GM19193 (cell line): ENCODE results near the gene ABCG2.

Experiments
- POLR2A ChIP-seq: IDR thresholded peaks from 4 replicates; pipeline ENCODE4 v1.6.1; 2011; ENCODE audit not compliant: insufficient read depth, insufficient read length; ENCODE audit errors: extremely low read depth

The ABCG2 gene

GRCh38 chr4:88107406-88108107 is 50.9 kb downstream of the ABCG2 start:
- TF ChIP-seq POLR2A = no peak

DNA sequence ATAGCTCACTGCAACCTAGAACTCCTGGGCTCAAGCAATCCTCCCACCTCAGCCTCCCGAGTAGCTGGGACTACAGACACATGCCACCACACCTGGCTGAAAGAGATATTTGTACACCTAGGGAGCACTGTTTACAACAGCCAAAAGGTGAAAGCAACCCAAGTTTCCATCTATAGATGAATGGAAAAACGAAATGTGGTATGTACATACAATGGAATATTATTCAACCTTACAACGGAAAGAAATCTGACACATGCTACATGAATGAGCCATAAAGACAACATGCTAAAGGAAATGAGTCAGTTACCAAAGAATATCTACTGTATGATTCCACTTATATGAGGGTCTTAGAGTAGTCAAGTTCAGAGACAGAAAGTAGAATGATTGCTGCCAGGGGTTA is 52.2 kb downstream of the ABCG2 start:
- TF ChIP-seq POLR2A = no peak

GRCh38 chr4:88104902-88105610 is 53.4 kb downstream of the ABCG2 start:
- no peak for TF ChIP-seq POLR2A

- no peak for TF ChIP-seq POLR2A
Observed at GRCh38 chr4:88102026-88102425, 56.4 kb downstream of the ABCG2 start.

DNA sequence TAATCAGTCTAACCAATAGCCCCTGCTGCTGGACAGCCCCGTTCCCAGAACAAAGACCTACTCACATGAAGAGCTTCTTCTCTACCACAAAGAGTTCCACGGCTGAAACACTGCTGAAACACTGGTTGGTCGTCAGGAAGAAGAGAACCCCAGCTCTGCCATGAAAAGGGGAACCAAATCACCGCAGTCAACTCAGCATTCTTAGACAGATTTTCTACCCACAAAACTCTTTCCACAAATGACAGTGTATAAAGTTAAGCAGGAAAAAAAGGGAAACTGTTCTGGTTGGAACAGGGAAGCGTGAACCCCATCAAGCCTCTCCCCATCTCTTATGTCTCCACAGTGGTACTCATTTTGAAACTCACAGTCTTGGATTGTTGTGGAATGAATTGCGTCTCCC is 57.3 kb downstream of the ABCG2 start:
- TF ChIP-seq POLR2A = no peak

DNA sequence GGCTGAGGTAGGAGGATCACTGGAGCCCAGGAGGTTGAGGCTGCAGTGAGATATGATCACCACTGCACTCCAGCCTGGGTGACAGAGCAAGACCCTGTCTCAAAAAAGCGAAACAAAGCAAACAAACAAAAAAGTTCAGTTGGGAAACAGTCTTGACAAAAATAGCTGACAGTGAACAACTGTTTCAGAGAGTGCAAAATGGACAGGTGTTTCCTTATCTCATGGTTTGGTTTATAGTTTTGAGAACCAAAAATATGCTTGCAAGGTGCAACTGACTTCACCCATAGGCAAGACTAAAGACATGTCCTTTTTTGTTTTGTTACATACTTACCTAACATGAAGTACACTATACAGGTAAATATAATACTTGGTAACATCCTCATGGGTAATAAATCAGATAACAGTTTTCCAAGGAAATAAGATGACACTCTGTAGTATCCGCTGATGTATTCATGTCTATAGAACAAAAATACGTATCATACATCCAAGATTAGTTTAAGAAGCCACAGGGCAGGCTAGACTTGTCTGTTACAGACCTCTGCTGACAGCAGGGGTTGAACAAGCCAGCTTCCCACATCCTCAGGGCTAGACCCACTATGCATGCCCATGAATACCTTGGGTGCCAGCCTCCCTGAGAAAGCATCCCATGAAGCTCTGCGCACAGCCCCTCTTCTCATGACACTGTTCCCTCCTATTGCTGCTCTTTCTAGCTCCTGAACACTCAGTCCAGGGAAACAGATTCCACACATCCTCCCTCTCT is 59.3 kb downstream of the ABCG2 start:
- no peak for TF ChIP-seq POLR2A

GRCh38 chr4:88097781-88098180 is 60.7 kb downstream of the ABCG2 start:
- TF ChIP-seq POLR2A = no peak

DNA sequence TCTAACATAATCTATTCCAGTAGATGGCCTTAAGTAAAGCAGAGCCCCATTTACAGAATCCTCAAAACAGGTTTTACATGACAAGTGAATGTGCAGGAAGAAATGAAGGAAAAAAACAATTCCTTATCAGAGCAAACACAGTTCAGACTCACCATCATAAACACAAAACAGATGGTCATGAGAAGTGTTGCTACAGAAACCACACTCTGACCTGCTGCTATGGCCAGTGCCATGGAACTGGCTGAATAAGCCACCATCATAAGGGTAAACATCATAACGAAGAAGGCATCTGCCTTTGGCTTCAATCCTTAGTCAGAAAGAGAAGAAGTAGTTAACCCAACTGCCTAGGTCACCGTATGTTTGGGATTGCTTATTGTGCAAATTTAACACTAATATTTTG is 61.1 kb downstream of the ABCG2 start:
- no peak for TF ChIP-seq POLR2A

GRCh38 chr4:88093874-88094273 is 64.6 kb downstream of the ABCG2 start:
- no peak for TF ChIP-seq POLR2A

DNA sequence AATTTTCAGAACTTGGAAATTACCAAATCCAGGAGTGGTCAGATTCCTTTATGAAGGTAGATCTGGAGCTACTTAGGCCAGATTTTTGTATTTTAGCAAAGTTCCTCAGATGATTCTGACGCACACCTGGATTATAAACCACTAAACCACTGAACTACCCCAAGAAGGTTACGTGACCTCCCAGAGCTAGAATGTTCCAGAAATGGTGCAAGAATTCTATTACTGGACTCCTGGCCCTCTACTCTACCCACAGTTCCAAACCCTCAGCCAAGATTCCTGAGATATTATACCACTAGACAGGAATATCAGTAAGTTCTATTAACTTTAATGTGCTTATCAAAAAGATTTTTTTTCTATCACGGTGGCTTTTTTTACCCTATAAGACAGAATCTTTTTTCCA is 67.1 kb downstream of the ABCG2 start:
- TF ChIP-seq POLR2A = no peak

DNA sequence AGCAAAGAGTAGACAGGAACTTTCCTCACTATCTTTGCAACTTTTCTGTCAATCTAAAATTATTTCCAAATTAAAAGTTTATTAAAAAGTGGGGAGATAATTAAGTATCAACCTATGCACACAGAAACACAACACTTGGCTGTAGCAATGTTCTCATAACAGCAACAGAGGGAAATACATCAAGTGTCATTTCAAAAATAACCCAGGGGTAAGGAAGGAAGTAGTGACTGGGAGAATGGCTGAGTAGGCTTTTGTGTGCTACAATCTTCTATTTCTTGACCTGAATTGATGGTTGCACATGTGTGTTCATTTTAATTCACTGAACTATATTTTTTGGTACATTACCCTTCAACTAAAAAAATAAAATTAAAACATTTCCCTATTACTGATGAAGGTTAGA is 67.5 kb downstream of the ABCG2 start:
- no peak for TF ChIP-seq POLR2A

DNA sequence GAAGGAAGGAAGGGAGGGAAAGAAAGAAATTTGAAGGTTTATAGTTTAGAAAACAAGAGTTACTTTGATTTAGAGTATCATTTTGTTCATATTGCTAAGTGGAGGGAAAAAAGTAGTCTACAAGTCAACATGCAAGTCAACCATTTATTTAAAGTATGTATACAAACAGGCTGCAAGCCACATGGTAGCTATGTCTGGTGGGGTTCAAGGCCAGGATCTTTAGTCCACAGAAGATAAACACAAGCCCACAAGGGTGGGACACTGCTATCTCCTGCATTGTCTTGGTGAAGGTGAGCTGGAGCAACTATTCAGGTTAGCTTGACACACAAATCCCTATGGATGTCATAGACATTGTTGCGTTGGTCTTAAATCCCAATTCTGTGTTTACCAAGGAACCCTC is 71.4 kb downstream of the ABCG2 start:
- no peak for TF ChIP-seq POLR2A

GRCh38 chr4:88080626-88081025 is 77.8 kb downstream of the ABCG2 start:
- no peak for TF ChIP-seq POLR2A

DNA sequence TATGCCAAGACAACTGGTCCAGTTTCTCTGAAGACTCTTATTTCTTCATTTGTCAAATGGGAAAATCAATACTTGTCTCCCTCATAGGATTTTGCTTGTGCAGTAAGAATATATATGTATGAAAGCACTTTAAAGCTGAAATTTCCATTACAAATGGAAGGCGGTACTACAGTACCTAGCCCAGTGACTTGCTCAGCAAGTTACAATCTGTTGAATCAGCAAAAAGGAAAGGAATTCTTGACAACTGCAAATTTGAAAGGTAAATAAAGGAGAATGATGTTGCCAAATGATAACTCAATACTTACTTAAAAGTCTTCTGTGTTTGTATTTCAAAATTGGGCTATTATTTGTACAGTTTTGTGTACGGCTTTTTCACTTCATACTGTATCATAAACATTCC is 79.9 kb downstream of the ABCG2 start:
- no peak for TF ChIP-seq POLR2A

- no peak for TF ChIP-seq POLR2A
Observed at GRCh38 chr4:88077911-88078524, 80.4 kb downstream of the ABCG2 start.
